H1 (cell line): ENCODE results near the gene LRRC74B. TPM values are rescaled to one million over a fixed set of nuclear protein-coding genes. Genes with fewer than 3 reads are reported as not detected.

Source experiments
- CTCF ChIA-PET: fragments of 300-600 bp; sonication (Branson Sonifier 250); formaldehyde crosslinking; loops from one replicate; lab custom pipeline; 2021; ENCODE audit not compliant: partially characterized antibody; lab: Charles Lee
- POLR2A ChIA-PET: fragments of 300-600 bp; sonication (Branson Sonifier 250); formaldehyde crosslinking; loops from one replicate; lab custom pipeline; 2021; ENCODE audit warnings: inconsistent platforms; ENCODE audit not compliant: partially characterized antibody; lab: Charles Lee
- DNase-seq, 2 experiments: peaks; one replicate each; pipeline versions ENCODE4 v3.0.0 to v3.0.0-alpha.2; 2010 to 2022; ENCODE audit warnings: low spot score in 2 of 2, low read depth in 1 of 2, mixed read lengths in 1 of 2
- FAIRE-seq: peaks from 2 replicates; lab custom pipeline; 2011; peaks lifted over from hg19 to GRCh38; lab: Jason Lieb, UNC
- H2AFZ ChIP-seq: 2 replicates; pipeline ENCODE4 v1.8.1; 2012; ENCODE audit warnings: low read length, inconsistent platforms
- H2AK5ac ChIP-seq: 2 replicates; pipeline ENCODE4 v1.6.1; 2013; ENCODE audit warnings: low read depth, low read length
- H2BK120ac ChIP-seq: replicated peaks from 2 replicates; pipeline ENCODE3; 2013; ENCODE audit warnings: low read depth, low read length, inconsistent platforms
- H2BK12ac ChIP-seq: 2 replicates; pipeline ENCODE4 v1.6.1; 2013; ENCODE audit warnings: low read depth, low read length
- H2BK15ac ChIP-seq: 2 replicates; pipeline ENCODE4 v1.6.1; 2013; ENCODE audit warnings: low read length
- H2BK20ac ChIP-seq: 2 replicates; pipeline ENCODE4 v1.6.1; 2013; ENCODE audit warnings: low read length
- H2BK5ac ChIP-seq: 2 replicates; pipeline ENCODE4 v1.6.1; 2013; ENCODE audit warnings: low read depth, low read length
- H3K14ac ChIP-seq: 2 replicates; pipeline ENCODE4 v1.6.1; 2013; ENCODE audit warnings: inconsistent platforms; ENCODE audit not compliant: insufficient read length
- H3K18ac ChIP-seq: 2 replicates; pipeline ENCODE4 v1.6.1; 2013; ENCODE audit warnings: low read length; ENCODE audit errors: extremely low read depth
- H3K23ac ChIP-seq: 2 replicates; pipeline ENCODE4 v1.6.1; 2013; ENCODE audit warnings: inconsistent platforms; ENCODE audit not compliant: insufficient read length
- H3K23me2 ChIP-seq: 2 replicates; pipeline ENCODE4 v1.6.1; 2013; ENCODE audit warnings: low read depth, low read length
- H3K27ac ChIP-seq: 2 replicates; pipeline ENCODE4 v1.6.1; 2011; ENCODE audit warnings: low read depth, low read length, inconsistent platforms
- H3K27me3 ChIP-seq, 4 experiments: replicated peaks in 1 of 4; 1 replicate in 1 of 4; 2 replicates in 3 of 4; pipeline versions ENCODE4 v1.6.1 to v1.8.1; 2011 to 2013; ENCODE audit warnings: low read length in 3 of 4, mild to moderate bottlenecking in 3 of 4, inconsistent platforms in 2 of 4, mixed read lengths in 2 of 4, moderate library complexity in 1 of 4; ENCODE audit not compliant: control insufficient read depth in 3 of 4, insufficient read depth in 3 of 4; ENCODE audit errors: extremely low read depth in 1 of 4
- H3K36me3 ChIP-seq, 4 experiments: 2 replicates each; pipeline versions ENCODE4 v1.6.1 to v1.8.1; 2011 to 2013; ENCODE audit warnings: mild to moderate bottlenecking in 4 of 4, low read length in 3 of 4, moderate library complexity in 2 of 4, control low read depth in 1 of 4, inconsistent platforms in 1 of 4; ENCODE audit not compliant: insufficient read depth in 4 of 4, control insufficient read depth in 2 of 4
- H3K4ac ChIP-seq: replicated peaks from 2 replicates; pipeline ENCODE3; 2013; ENCODE audit warnings: low read length, low read depth, mixed read lengths, inconsistent platforms; ENCODE audit not compliant: insufficient read length
- H3K4me1 ChIP-seq, 4 experiments: replicated peaks in 1 of 4; 1 replicate in 1 of 4; 2 replicates in 3 of 4; pipeline versions ENCODE4 v1.6.1 to v1.8.1; 2011 to 2013; ENCODE audit warnings: low read length in 3 of 4, inconsistent platforms in 2 of 4, mixed read lengths in 1 of 4; ENCODE audit not compliant: insufficient read depth in 4 of 4, control insufficient read depth in 3 of 4
- H3K4me2 ChIP-seq, 2 experiments: 2 replicates each; pipeline versions ENCODE4 v1.6.1 to v1.8.1; 2011 to 2013; ENCODE audit warnings: low read depth in 2 of 2, low read length in 2 of 2, control low read depth in 1 of 2, inconsistent platforms in 1 of 2, mild to moderate bottlenecking in 1 of 2; ENCODE audit not compliant: insufficient read depth in 1 of 2
- H3K4me3 ChIP-seq, 4 experiments: fragments of 200-600, 300-600 bp in 1 of 4; sonication (generic), shearing (Covaris generic), sonication (Bioruptor Twin) in 1 of 4; 2 replicates each; pipeline versions ENCODE4 v1.5.1 to v1.8.1; 2011 to 2016; ENCODE audit warnings: low read length in 4 of 4, low read depth in 3 of 4, control low read depth in 2 of 4, inconsistent platforms in 2 of 4, mild to moderate bottlenecking in 2 of 4, mixed read lengths in 1 of 4, moderate library complexity in 1 of 4; ENCODE audit not compliant: insufficient read depth in 2 of 4; ENCODE audit errors: extremely low read depth in 1 of 4
- H3K56ac ChIP-seq: replicated peaks from 2 replicates; pipeline ENCODE3; 2013; ENCODE audit warnings: low read depth, mild to moderate bottlenecking, mixed read lengths, low read length, inconsistent platforms; ENCODE audit not compliant: insufficient read length
- H3K79me1 ChIP-seq: 2 replicates; pipeline ENCODE4 v1.6.1; 2013; ENCODE audit warnings: low read depth, low read length, control low read depth
- H3K79me2 ChIP-seq, 2 experiments: 2 replicates each; pipeline versions ENCODE4 v1.6.1 to v1.8.1; 2012 to 2013; ENCODE audit warnings: low read length in 2 of 2, mild to moderate bottlenecking in 2 of 2, inconsistent platforms in 1 of 2; ENCODE audit not compliant: insufficient read depth in 2 of 2, control insufficient read depth in 1 of 2
- H3K9ac ChIP-seq, 4 experiments: replicated peaks in 1 of 4; 1 replicate in 1 of 4; 2 replicates in 3 of 4; pipeline versions ENCODE4 v1.6.1 to v1.8.1; 2011 to 2013; ENCODE audit warnings: low read depth in 3 of 4, low read length in 3 of 4, control low read depth in 2 of 4, mild to moderate bottlenecking in 2 of 4, moderate library complexity in 2 of 4, inconsistent platforms in 1 of 4; ENCODE audit errors: extremely low read depth in 1 of 4
- H3K9me3 ChIP-seq, 2 experiments: 2 replicates each; pipeline versions ENCODE4 v1.6.1 to v1.8.1; 2012 to 2013; ENCODE audit warnings: mild to moderate bottlenecking in 2 of 2, moderate library complexity in 2 of 2, control low read depth in 1 of 2, inconsistent platforms in 1 of 2, low read depth in 1 of 2, low read length in 1 of 2, mixed read lengths in 1 of 2; ENCODE audit not compliant: insufficient read depth in 2 of 2
- H4K20me1 ChIP-seq, 2 experiments: replicated peaks in 1 of 2; 2 replicates each; pipeline versions ENCODE3 to v1.8.1; 2011 to 2013; ENCODE audit warnings: inconsistent platforms in 2 of 2, low read length in 2 of 2, mild to moderate bottlenecking in 1 of 2; ENCODE audit not compliant: insufficient read depth in 2 of 2, control insufficient read depth in 1 of 2
- H4K5ac ChIP-seq: 2 replicates; pipeline ENCODE4 v1.6.1; 2013; ENCODE audit warnings: low read length, low read depth, mixed read lengths, inconsistent platforms; ENCODE audit not compliant: insufficient read length
- H4K8ac ChIP-seq: 2 replicates; pipeline ENCODE4 v1.8.0; 2013; ENCODE audit warnings: mild to moderate bottlenecking, moderate library complexity, low read length, inconsistent platforms; ENCODE audit not compliant: insufficient read depth; ENCODE audit errors: extremely low read depth
- H4K91ac ChIP-seq: replicated peaks from 2 replicates; pipeline ENCODE3; 2013; ENCODE audit warnings: low read length, mixed read lengths, inconsistent platforms; ENCODE audit not compliant: insufficient read length
- ATF3 ChIP-seq: IDR thresholded peaks from 2 replicates; pipeline ENCODE4 v1.6.1; 2011; ENCODE audit warnings: low read depth, mild to moderate bottlenecking, low read length; ENCODE audit not compliant: insufficient read depth
- BCL11A ChIP-seq, 2 experiments: IDR thresholded peaks; one replicate each; pipeline ENCODE4 v1.6.1; 2011; ENCODE audit warnings: low read depth in 2 of 2, low read length in 2 of 2, mild to moderate bottlenecking in 2 of 2
- CEBPB ChIP-seq: IDR thresholded peaks from 2 replicates; pipeline ENCODE4 v1.6.1; 2012; ENCODE audit warnings: low read depth, low read length
- CTBP2 ChIP-seq: IDR thresholded peaks from 2 replicates; pipeline ENCODE4 v1.7.0; 2011; ENCODE audit warnings: borderline replicate concordance, mild to moderate bottlenecking, moderate library complexity, mixed read lengths, low read length; ENCODE audit not compliant: insufficient read depth, insufficient read length
- E2F6 ChIP-seq: IDR thresholded peaks from 2 replicates; pipeline ENCODE4 v1.6.1; 2012; ENCODE audit warnings: inconsistent platforms
- EP300 ChIP-seq, 2 experiments: IDR thresholded peaks; 1 replicate in 1 of 2; 2 replicates in 1 of 2; pipeline ENCODE4 v1.6.1; 2011 to 2012; ENCODE audit warnings: low read depth in 2 of 2, low read length in 2 of 2, mild to moderate bottlenecking in 2 of 2, borderline replicate concordance in 1 of 2, inconsistent platforms in 1 of 2, moderate library complexity in 1 of 2
- NANOG ChIP-seq: IDR thresholded peaks from 2 replicates; pipeline ENCODE4 v1.6.1; 2011; ENCODE audit warnings: low read length, low read depth, mild to moderate bottlenecking, inconsistent platforms; ENCODE audit not compliant: insufficient read depth, poor library complexity, severe bottlenecking
- RXRA ChIP-seq: IDR thresholded peaks from 2 replicates; pipeline ENCODE4 v1.6.1; 2011; ENCODE audit warnings: low read depth, mild to moderate bottlenecking, low read length, moderate library complexity; ENCODE audit not compliant: insufficient read depth
- TAF1 ChIP-seq: IDR thresholded peaks from 2 replicates; pipeline ENCODE4 v1.6.1; 2011; ENCODE audit warnings: mild to moderate bottlenecking, low read depth, low read length
- TBP ChIP-seq: IDR thresholded peaks from 2 replicates; pipeline ENCODE4 v1.6.1; 2011; ENCODE audit warnings: low read depth, low read length, improper control_type of control experiment
- WGBS, 2 experiments: shearing (Covaris generic) in 1 of 2; methylation state at CpG; one replicate each; pipeline versions ENCODE4 v1.1.6 to v1.1.7; 2013 to 2015; ENCODE audit warnings: low lambda C conversion rate in 2 of 2, mixed read lengths in 2 of 2, inconsistent platforms in 1 of 2, low coverage in 1 of 2, missing lambda C conversion rate in 1 of 2; ENCODE audit not compliant: insufficient replicate concordance in 2 of 2, insufficient coverage in 1 of 2, insufficient read length in 1 of 2; ENCODE audit errors: extremely low coverage in 1 of 2, missing lambda C conversion rate in 1 of 2; 5-methylcytosine and 5-hydroxymethylcytosine counted together
- polyA plus RNA-seq, 7 experiments: library from polyadenylated mRNA; depleted of rRNA in 3 of 7; stranded (reverse) in 5 of 7; unstranded in 2 of 7; fragments of >200 nt in 5 of 7; fragments of 200-250 nt in 2 of 7; gene quantifications; 1 replicate in 5 of 7; 2 replicates in 1 of 7; 4 replicates in 1 of 7; pipeline versions ENCODE4 v1.2.1 to v1.2.3, GENCODE V29; 2011 to 2013; ENCODE audit warnings: missing spikeins in 2 of 7, mixed read lengths in 2 of 7
- total RNA-seq: library from RNA; stranded (reverse); fragmentation: NEBNext Ultra II Directional; extraction: Animal tissue kit (Norgen Biotek cat#: 25700); gene quantifications from 2 replicates; pipeline ENCODE4 v1.2.1, GENCODE V29; 2021

The LRRC74B gene
- total and polyA plus RNA-seq, 2 of the 8 experiments (the other 6 are each of a cell fraction or from before 2014, with no cell fraction given): not detected

DNA sequence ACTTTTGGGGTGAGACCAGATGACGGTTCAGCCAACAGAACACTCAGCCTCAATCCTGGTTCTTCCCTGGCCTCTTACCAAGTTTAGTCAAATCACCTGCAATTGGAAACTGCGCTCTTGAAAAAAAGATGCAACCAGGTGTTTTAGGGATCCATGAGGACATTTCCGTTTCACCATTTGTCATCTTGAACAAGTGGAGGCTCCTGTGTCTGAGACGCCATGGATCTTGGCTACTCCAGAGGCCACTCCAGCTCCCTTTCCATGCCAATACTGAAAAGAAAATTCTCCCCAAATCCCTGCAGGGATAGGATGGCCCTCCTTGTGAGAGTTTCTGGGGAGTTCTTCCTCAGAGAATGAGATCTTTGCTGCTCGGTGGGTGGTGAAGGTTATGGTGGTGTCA, 27.7 kb downstream of the LRRC74B start:
- H4K91ac ChIP-seq: no peak overlapping the region
- no peaks in the 10 kb centered on the region; a peak in 1 of 7 replicates for H3K4me1 ChIP-seq
- no peak overlapping the region for H4K8ac ChIP-seq
- 88% methylated on average over 5 of the region's 5 CpGs; no CpG with 5 or more reads in 1 of the 2 experiments for WGBS, 2 experiments
- H2BK15ac ChIP-seq: no peak overlapping the region
- no peak overlapping the region for H3K9ac ChIP-seq
- no peaks in the 10 kb centered on the region for H3K36me3 ChIP-seq
- ChIA-PET CTCF (interaction anchor here (1.0 kb wide), 1 partner anchor 57 kb away, joined by 3 read pairs; no protein-coding TSS in a partner anchor), POLR2A (no interaction called here)
- H4K5ac ChIP-seq: no peak overlapping the region
- H3K23me2 ChIP-seq: no peaks in the 10 kb centered on the region
- no peak overlapping the region for H3K23ac ChIP-seq
- no peak overlapping the region for H2BK20ac ChIP-seq
- no peak overlapping the region for H3K4ac ChIP-seq
- no peaks in the 10 kb centered on the region for H3K79me2 ChIP-seq
- no peak overlapping the region for H3K4me3 ChIP-seq
- FAIRE-seq (no peak), DNase-seq (no peak)
- H2BK5ac ChIP-seq: no peak overlapping the region
- no peak overlapping the region for H2AFZ ChIP-seq
- H2AK5ac ChIP-seq: no peak overlapping the region
- H2BK120ac ChIP-seq: no peak overlapping the region
- no peak overlapping the region for H2BK12ac ChIP-seq
- H3K27ac ChIP-seq: no peak overlapping the region
- H4K20me1 ChIP-seq: no peaks in the 10 kb centered on the region
- no peak overlapping the region for H3K14ac ChIP-seq
- H3K79me1 ChIP-seq: no peaks in the 10 kb centered on the region
- no peak overlapping the region for H3K4me2 ChIP-seq
- no peak overlapping the region for H3K18ac ChIP-seq
- H3K56ac ChIP-seq: no peak overlapping the region
- no peak for TF ChIP-seq NANOG
- no peak for TF ChIP-seq CEBPB
- no peak for TF ChIP-seq E2F6
- TF ChIP-seq EP300 (IDR thresholded peaks at IDR 0.05; ENCODE audit: borderline replicate concordance in 1 of 2, low read depth in 2 of 2, low read length in 2 of 2): no peak
- no peak for TF ChIP-seq RXRA
- TF ChIP-seq CTBP2: no peak
- no peak for TF ChIP-seq BCL11A (IDR thresholded peaks at IDR 0.05; ENCODE audit: low read depth in 2 of 2, low read length in 2 of 2)
- no peak for TF ChIP-seq TBP
- no peak for TF ChIP-seq TAF1
- TF ChIP-seq ATF3: no peak
- no peaks in the 10 kb centered on the region for H3K9me3 ChIP-seq
- H3K27me3 ChIP-seq: no peaks in the 10 kb centered on the region
